GF-D8 (cell line): ENCODE measurements around the gene ZNF547.
"Not testable (repeated sequence)": the region's sequence is repeated elsewhere in the genome, so short reads cannot be mapped to it uniquely, and the experiment has no call there.

Experiments used
- DNase-seq: peaks from one replicate; lab custom pipeline; 2025; lab: John Stamatoyannopoulos, UW

Gene ZNF547

DNA sequence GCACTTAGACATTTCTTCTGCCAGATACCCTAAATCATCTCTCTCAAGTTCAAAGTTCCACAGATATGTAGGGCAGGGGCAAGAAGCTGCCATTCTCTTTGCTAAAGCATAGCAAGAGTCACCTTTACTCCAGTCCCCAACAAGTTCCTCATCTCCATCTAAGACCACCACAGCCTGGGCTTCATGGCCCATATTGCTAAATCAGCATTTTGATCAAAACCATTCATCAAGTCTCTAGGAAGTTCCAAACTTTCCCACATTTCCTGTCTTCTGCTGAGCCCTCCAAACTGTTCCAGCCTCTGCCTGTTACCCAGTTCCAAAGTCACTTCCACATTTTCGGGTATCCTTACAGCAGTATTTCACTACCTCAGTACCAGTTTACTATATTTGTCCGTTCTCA, 11.3 kb downstream of the ZNF547 start:
- not testable (repeated sequence) for DNase-seq

DNA sequence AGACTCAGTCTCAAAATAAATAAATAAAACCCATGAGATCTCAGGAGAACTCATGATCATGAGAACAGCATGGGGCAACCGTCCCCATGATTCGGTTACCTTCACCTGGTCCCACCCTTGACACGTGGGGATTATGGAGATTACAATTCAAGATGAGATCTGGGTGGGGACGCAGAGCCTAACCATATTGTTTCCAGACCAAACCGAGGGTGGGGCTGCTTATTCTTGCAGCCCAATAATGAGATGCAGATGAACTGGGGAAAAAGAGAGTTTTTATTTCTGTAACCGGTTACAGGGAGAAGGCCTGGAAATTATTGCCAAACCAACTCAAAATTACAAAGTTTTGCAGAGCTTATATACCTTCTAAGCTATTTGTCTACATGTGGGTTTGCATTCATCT, 12.8 kb downstream of the ZNF547 start:
- no peak for DNase-seq

DNA sequence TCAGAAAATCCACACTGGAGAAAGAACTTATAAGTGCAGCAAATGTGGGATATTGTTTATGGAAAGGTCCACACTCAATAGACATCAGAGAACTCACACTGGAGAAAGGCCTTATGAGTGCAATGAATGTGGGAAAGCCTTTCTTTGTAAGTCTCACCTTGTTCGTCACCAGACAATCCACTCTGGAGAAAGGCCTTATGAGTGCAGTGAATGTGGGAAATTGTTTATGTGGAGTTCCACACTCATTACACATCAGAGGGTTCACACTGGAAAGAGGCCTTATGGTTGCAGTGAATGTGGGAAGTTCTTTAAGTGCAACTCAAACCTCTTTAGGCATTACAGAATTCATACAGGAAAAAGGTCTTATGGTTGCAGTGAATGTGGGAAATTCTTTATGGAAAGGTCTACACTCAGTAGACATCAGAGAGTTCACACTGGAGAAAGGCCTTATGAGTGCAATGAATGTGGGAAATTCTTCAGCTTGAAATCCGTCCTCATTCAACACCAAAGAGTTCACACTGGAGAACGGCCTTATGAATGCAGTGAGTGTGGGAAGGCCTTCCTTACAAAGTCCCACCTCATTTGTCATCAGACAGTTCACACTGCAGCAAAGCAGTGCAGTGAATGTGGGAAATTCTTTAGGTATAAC, 14.3 kb downstream of the ZNF547 start:
- DNase-seq, result no peak

DNA sequence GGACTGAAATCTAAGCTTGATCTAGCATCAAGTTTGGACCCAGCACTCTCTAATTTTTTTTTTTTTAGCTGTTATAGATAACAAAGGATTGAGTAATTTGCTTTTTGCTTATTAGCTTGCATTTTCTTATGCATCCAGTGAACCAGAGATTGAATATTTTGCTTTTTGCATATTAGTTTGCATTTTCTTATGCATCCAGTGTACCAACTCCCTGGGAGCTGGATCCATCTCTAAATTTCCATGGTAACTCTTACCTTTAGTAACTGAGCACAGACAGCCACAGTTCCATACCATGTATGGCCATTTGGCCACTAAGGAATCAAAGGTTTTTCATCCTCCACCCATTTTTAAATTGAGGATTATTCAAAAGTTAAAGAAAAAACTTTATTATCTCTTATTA, 17.6 kb downstream of the ZNF547 start:
- DNase-seq, result no peak

DNA sequence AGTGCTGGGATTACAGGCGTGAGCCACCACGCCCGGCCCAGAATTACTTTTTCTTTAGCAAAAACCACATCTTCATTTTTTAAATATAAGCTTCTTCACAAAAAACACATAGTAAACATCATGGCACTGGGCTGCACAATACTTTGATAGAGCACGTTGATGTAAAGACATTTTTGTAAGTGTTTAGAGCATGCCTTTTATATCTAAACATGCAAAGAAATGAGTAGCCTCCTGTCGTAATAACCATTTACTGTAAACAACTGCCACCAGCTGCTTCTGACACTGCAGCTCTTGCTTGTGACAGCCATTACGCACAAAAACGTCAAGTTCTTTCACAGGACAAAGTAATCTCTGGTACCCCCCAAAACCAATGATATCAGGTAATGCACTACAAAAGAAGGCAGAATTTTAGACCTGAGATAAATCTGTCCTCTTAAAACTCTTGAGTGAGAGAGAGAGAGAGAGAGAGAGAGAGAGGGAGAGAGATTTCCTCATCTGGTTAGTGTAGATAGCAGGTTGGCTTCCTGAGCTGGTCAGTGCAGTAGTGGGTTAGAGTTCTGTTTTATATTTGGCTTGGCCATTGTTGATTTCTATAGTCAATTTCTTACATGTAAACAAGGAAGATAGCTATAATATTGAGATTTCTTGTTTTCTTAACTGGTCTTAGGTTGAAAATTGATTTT, 19.6 kb downstream of the ZNF547 start:
- DNase-seq, result no peak

DNA sequence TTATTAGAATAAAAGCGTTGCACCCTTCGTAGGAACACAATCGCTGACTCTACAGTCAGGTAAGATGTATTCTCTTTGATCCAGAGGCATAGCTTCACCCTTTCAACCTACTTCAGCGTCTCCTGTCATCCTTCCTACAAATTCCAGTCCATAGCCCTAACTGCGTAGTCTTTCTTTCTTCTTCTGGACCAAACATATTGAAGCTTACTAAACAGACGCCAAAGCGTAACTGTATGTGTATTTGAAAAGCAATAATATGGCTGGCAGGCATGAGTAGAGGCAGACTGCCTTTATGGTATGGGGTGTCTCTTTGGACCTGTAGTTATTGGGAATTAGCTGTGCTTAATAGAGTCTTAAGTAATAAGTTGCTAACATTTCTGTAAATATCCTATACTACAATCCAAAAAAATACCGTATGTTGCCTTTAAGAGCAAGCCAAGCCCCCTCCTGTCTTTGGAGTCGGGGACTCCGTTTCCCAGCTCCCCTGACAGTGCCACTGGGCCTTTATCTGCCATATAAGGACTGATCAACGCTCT, 25.9 kb downstream of the ZNF547 start:
- no peak for DNase-seq

DNA sequence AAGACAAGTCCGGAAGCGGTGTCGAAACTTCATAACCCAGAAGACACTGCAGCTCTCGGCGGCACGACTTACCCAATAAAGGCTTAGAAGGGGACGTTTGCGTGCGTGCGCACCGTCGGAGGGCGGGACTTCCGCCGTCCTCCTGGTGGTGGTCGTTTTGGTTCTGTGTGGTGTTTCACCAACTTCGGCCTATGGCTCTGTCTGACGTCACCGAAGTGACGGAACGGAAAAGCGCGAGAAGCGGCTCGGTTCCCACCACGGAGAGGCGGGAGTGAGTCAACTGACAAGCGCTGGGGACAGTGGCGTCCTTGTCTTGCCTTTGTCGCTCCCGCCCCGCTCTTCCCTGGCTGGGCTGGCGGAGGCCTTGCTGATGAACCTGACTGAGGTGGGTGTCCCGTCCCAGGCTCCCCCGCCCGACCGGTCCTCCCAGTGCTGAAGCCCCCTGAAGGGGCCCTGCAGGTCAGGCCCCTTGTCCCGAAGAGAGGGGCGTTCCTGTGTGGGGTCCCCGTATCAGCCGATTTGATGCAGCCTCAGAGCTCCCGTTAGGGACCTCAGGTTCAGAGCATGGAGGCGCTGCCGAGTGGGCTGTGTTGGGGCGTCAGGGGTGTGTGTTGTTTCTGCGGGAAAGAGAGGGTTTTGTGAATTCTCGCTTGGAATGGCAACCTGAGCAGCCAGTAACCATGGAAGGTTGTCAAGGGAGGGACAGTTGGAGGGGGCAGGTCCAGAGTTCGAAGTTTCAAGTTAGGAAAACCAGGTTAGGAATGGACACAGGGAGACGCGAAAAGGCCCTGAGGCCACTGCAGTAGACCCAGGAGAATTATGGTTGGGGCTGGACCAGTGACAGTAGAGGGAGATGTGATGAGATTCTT, 26.6 kb downstream of the ZNF547 start, which contains the start of gene ZNF548:
ZNF548 (plus strand) TSS at position 125 of the 869 bp plus-strand sequence; CDS start at position 371, 246 bp downstream.
- peak; percentile 96 for DNase-seq

DNA sequence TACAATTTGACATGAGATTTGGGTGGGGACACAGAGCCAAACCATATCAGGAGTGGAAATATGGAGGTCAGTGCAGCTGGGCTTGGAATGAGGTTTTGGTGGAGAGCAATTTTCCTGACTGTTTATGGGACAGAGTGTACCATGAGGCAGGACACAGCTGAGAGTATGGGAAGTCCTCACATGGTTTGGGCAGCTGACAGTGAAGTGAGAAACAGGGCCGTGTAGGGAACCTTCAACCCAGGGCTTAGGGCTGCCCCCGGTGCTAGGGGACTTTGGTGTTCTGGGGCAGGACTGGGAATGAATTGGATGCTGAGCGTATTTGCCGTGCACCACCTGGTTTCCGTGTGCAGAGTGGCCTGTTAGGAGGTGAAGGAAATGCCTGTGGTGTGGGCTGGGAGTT, 32.4 kb downstream of the ZNF547 start:
- no peak for DNase-seq

DNA sequence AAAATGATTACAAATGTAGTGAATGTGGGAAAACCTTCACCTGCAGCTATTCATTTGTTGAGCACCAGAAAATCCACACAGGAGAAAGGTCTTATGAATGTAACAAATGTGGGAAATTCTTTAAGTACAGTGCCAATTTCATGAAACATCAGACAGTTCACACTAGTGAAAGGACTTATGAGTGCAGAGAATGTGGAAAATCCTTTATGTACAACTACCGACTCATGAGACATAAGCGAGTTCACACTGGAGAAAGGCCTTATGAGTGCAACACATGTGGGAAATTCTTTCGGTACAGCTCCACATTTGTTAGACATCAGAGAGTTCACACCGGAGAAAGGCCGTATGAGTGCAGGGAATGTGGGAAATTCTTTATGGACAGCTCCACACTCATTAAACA, 35.5 kb downstream of the ZNF547 start:
- DNase-seq, result no peak

DNA sequence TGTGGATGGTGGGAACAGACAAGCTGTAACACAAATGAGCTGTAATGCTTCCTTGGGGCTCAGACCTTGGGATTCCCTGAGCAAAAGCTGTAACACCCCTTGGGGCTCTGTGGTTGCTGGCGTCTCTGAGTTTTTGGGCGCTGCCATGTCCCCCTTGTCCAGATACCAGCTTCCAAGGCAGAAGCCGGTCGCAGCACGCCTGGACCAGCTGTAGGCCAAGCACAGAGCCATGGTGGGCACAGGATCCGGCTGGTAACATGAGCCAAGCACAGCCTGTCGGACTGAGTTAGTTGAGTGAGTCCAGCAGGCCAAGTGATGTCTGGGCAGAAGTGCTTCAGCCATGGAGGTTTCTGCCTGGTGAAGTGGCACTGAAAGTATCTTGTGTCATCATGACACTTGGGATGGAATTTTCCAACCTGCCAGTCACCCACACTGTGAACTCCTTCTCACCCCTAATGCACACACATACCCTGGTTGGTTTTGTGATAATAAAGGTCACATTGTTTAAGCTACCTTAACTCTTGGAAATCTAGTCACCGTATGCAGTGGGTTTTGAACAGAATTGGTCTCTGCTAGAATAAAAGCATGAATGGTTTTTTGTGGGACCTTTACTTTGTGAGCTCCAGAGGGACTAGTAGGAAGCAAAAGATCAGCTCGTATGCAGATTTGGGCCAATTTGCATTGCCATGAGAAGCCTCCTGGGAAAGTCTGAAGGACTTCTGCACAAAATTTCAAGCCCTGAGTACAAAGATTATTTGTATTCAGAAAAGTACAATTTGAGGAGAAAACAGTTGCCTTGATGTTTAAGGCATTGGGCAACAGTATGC, 40.6 kb downstream of the ZNF547 start:
- DNase-seq, result no peak

DNA sequence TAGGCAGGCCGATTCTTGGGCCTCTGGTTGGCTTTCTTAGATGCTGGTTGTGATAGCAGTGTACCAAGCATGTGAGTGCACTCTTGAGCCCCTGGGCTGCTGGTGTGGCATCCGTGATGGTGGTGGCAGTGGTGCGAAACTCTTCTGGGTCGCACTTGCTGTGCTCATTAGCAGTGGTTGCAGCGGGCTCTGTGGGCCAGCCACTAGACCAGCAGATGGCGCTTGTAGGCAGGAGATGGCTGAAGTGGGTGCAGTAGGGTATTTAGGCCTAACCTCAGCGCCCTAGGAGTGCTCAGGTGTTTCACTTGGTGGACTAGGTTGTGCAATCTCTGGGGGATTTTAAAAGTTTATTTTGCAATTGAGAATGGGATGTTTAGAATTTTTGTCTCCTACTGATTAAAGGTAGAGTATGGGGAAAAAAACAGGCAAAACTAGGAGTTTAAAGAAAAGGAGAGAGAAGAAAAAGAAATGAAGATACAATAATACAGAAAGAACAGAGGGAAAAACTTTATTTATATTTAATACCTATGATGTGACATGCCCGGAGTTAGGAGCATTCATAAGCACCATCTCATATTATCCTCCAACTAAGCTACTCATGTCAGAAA, 43.3 kb downstream of the ZNF547 start:
- peak; percentile 6 for DNase-seq

DNA sequence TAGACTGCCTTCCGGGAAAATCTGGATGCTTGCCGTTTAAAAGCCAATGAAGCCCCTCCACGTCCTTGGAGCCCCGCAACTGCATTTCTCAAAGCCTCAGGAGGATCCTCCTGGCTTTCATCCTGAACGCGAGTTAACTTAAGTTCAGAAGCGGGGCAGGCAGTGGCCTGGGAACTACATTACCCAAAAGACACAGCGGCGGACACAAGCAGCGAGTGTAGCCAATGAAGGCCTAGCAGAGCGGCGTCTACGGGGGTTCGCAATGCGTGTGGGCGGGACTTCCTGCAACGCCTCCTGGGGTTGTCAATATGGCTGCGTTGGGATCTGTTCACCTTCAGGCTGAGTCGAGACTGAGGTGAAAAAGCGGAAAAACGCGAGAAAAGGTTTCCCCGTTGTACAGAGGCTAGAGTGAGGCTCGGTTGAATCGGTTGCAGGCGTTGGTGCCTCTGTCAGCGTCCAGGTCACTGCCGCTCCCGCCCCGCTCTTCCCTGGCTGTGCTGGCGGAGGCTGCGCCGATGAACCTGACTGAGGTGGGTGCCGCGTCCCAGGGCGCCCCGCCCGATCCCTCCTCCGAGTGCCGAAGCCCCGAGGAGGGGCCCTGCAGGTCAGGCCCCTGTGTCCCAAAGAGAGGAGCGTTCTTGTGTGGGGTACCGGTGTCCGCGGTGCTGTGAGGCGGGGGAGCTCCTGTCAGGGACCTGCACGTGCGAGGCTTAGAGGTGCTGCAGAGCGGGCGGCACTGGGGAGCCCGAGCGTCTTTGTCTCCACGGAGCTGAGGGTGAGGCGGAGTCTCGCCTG, 47.7 kb downstream of the ZNF547 start, which contains the start of gene ZNF17:
ZNF17 (plus strand) TSS at position 285 of the 795 bp plus-strand sequence. CDS start 2,455 bp downstream, outside the sequence.
- DNase-seq, result peak; percentile 77

DNA sequence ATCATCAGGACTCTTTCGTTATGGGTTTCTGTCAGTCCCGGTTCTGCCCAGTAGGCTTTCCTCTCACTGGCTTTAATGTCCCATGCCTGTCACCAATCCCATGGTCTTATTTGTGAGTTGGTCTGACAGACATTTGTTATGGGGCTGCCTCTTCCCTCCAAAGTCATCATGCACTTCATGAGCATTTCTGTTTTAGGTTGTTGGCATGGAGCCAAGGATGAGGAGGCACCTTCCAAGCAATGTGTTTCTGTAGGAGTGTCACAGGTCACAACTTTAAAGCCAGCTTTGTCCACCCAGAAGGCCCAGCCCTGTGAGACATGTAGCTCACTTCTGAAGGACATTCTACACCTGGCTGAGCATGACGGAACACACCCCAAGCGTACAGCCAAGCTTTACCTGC, 56.1 kb downstream of the ZNF547 start:
- DNase-seq, result no peak

DNA sequence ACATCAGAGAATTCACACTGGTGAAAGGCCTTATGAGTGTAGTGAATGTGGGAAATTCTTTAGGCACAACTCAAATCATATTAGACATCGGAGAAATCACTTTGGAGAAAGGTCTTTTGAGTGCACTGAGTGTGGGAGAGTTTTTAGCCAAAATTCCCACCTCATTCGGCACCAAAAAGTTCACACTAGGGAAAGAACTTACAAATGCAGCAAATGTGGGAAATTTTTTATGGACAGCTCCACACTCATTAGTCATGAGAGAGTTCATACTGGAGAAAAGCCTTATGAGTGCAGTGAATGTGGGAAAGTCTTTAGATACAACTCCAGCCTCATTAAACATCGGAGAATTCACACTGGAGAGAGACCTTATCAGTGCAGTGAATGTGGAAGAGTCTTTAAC, 57.7 kb downstream of the ZNF547 start:
- no peak for DNase-seq
